Measurements from ENCODE around the gene NTSR2. TPM values are rescaled to one million over a fixed set of nuclear protein-coding genes. Genes with fewer than 3 reads are reported as not detected.

Gene NTSR2
- total RNA-seq, 4 donors from 2014 or later, result not detected

- TF ChIP-seq EP300 (IDR thresholded peaks at IDR 0.05), result no peak
- no peak for TF ChIP-seq CTCF (IDR thresholded peaks at IDR 0.05)
- TF ChIP-seq POLR2AphosphoS5 (IDR thresholded peaks at IDR 0.05), result no peak
- TF ChIP-seq POLR2A (IDR thresholded peaks at IDR 0.05), result no peak
- Histone ChIP-seq H3K27ac (no peak overlapping the region), H3K4me1 (peaks cover 0 to 6% (median 0%) of the 10 kb centered on the region in 3 donors), H3K4me3 (no peak overlapping the region), H3K36me3 (no peaks in the 10 kb centered on the region), H3K27me3 (peaks cover 37% of the 10 kb centered on the region), H3K9me3 (peaks cover 0 to 6% (median 0%) of the 10 kb centered on the region in 3 donors)
- no peak for ATAC-seq
- 50 to 69% methylated on average over 2 to 4 of the region's 7 CpGs for WGBS, 2 donors (ENCODE audit: low coverage in 1 of 2)
Measured at GRCh38 chr2:11679016-11679415, 9.0 kb upstream of the NTSR2 start.

- peaks cover 0 to 6% (median 0%) of the 10 kb centered on the region in 3 donors for H3K9me3 ChIP-seq
- no peak for ATAC-seq
- peaks cover 31% of the 10 kb centered on the region for H3K27me3 ChIP-seq
- WGBS, 2 donors (ENCODE audit: low coverage in 1 of 2), result 72% methylated on average over 6 of the region's 14 CpGs; no CpG with 5 or more reads in 1 of the 2 donors
- no peak overlapping the region for H3K4me3 ChIP-seq
- no peak overlapping the region for H3K27ac ChIP-seq
- no peak for TF ChIP-seq EP300 (IDR thresholded peaks at IDR 0.05)
- no peak for TF ChIP-seq POLR2AphosphoS5 (IDR thresholded peaks at IDR 0.05)
- no peak for TF ChIP-seq POLR2A (IDR thresholded peaks at IDR 0.05)
- no peak for TF ChIP-seq CTCF (IDR thresholded peaks at IDR 0.05)
- H3K36me3 ChIP-seq, result no peaks in the 10 kb centered on the region
- peaks cover 0 to 6% (median 0%) of the 10 kb centered on the region in 3 donors for H3K4me1 ChIP-seq
Measured at GRCh38 chr2:11678306-11678960, 8.4 kb upstream of the NTSR2 start.

GRCh38 chr2:11677136-11678055, 7.4 kb upstream of the NTSR2 start:
- no peak for ATAC-seq
- no peaks in the 10 kb centered on the region for H3K36me3 ChIP-seq
- H3K27me3 ChIP-seq, result peaks cover 28% of the 10 kb centered on the region
- H3K9me3 ChIP-seq, result peaks cover 0 to 6% (median 0%) of the 10 kb centered on the region in 3 donors
- H3K4me1 ChIP-seq, result peaks cover 0 to 6% (median 0%) of the 10 kb centered on the region in 3 donors
- H3K27ac ChIP-seq, result no peak overlapping the region
- WGBS, 2 donors (ENCODE audit: low coverage in 1 of 2), result 50 to 81% methylated on average over 7 to 13 of the region's 27 CpGs
- H3K4me3 ChIP-seq, result no peak overlapping the region
- TF ChIP-seq CTCF (IDR thresholded peaks at IDR 0.05), result no peak
- TF ChIP-seq POLR2A (IDR thresholded peaks at IDR 0.05), result no peak
- TF ChIP-seq EP300 (IDR thresholded peaks at IDR 0.05), result no peak
- no peak for TF ChIP-seq POLR2AphosphoS5 (IDR thresholded peaks at IDR 0.05)

GRCh38 chr2:11676640-11677039, 6.6 kb upstream of the NTSR2 start:
- Histone ChIP-seq H3K9me3 (peaks cover 0 to 6% (median 0%) of the 10 kb centered on the region in 3 donors), H3K4me3 (no peak overlapping the region), H3K27ac (no peak overlapping the region), H3K36me3 (no peaks in the 10 kb centered on the region), H3K4me1 (peaks cover 0 to 6% (median 0%) of the 10 kb centered on the region in 3 donors), H3K27me3 (peaks cover 31% of the 10 kb centered on the region)
- WGBS, 2 donors (ENCODE audit: low coverage in 1 of 2), result 40 to 54% methylated on average over 2 to 9 of the region's 11 CpGs
- ATAC-seq, result no peak
- TF ChIP-seq POLR2A (IDR thresholded peaks at IDR 0.05) (no peak), EP300 (IDR thresholded peaks at IDR 0.05) (no peak), POLR2AphosphoS5 (IDR thresholded peaks at IDR 0.05) (no peak), CTCF (IDR thresholded peaks at IDR 0.05) (no peak)
